NCI-H446 treated with DMSO at 0.1 percent for 48 hours (cell line): Measurements from ENCODE around the gene ADAMTS17.

ENCODE experiments used
- DNase-seq: peaks from one replicate; lab custom pipeline; 2025; lab: John Stamatoyannopoulos, UW

The ADAMTS17 gene

GRCh38 chr15:100112061-100112420 is 229.7 kb downstream of the ADAMTS17 start:
- no peak for DNase-seq

GRCh38 chr15:100111125-100112060 is 230.4 kb downstream of the ADAMTS17 start:
- no peak for DNase-seq

GRCh38 chr15:100109486-100110035 is 232.2 kb downstream of the ADAMTS17 start:
- no peak for DNase-seq

GRCh38 chr15:100108846-100109245 is 232.9 kb downstream of the ADAMTS17 start:
- DNase-seq, result no peak

GRCh38 chr15:100108346-100108745 is 233.4 kb downstream of the ADAMTS17 start:
- no peak for DNase-seq

GRCh38 chr15:100107606-100108225 is 234.1 kb downstream of the ADAMTS17 start:
- DNase-seq, result no peak

GRCh38 chr15:100107151-100107550 is 234.6 kb downstream of the ADAMTS17 start:
- DNase-seq, result no peak

GRCh38 chr15:100106732-100107131 is 235.0 kb downstream of the ADAMTS17 start:
- no peak for DNase-seq

GRCh38 chr15:100105101-100105500 is 236.7 kb downstream of the ADAMTS17 start:
- DNase-seq, result no peak

- DNase-seq, result no peak
Observed at GRCh38 chr15:100104245-100104644, 237.5 kb downstream of the ADAMTS17 start.

GRCh38 chr15:100103828-100104227 is 237.9 kb downstream of the ADAMTS17 start:
- DNase-seq, result no peak

GRCh38 chr15:100101426-100102089 is 240.2 kb downstream of the ADAMTS17 start:
- no peak for DNase-seq

GRCh38 chr15:100100926-100101325 is 240.8 kb downstream of the ADAMTS17 start:
- no peak for DNase-seq

- DNase-seq, result no peak
Observed at GRCh38 chr15:100099976-100100375, 241.8 kb downstream of the ADAMTS17 start.

- no peak for DNase-seq
Observed at GRCh38 chr15:100098705-100099104, 243.1 kb downstream of the ADAMTS17 start.

- DNase-seq, result no peak
Observed at GRCh38 chr15:100097342-100098127, 244.2 kb downstream of the ADAMTS17 start.

GRCh38 chr15:100096700-100097099 is 245.1 kb downstream of the ADAMTS17 start:
- DNase-seq, result no peak

- DNase-seq, result no peak
Observed at GRCh38 chr15:100096248-100096600, 245.6 kb downstream of the ADAMTS17 start.

- DNase-seq, result no peak
Observed at GRCh38 chr15:100095541-100096247, 246.1 kb downstream of the ADAMTS17 start.

- DNase-seq, result no peak
Observed at GRCh38 chr15:100094127-100094510, 247.7 kb downstream of the ADAMTS17 start.
